Right hindlimb (tissue), 1 donor: ENCODE measurements around the gene MAPK1.
"Not testable (repeated sequence)": the region's sequence is repeated elsewhere in the genome, so short reads cannot be mapped to it uniquely, and the experiment has no call there.

Source experiments
- DNase-seq: peaks from one replicate; pipeline ENCODE4 v3.0.0-alpha.2; 2018

Gene MAPK1

DNA sequence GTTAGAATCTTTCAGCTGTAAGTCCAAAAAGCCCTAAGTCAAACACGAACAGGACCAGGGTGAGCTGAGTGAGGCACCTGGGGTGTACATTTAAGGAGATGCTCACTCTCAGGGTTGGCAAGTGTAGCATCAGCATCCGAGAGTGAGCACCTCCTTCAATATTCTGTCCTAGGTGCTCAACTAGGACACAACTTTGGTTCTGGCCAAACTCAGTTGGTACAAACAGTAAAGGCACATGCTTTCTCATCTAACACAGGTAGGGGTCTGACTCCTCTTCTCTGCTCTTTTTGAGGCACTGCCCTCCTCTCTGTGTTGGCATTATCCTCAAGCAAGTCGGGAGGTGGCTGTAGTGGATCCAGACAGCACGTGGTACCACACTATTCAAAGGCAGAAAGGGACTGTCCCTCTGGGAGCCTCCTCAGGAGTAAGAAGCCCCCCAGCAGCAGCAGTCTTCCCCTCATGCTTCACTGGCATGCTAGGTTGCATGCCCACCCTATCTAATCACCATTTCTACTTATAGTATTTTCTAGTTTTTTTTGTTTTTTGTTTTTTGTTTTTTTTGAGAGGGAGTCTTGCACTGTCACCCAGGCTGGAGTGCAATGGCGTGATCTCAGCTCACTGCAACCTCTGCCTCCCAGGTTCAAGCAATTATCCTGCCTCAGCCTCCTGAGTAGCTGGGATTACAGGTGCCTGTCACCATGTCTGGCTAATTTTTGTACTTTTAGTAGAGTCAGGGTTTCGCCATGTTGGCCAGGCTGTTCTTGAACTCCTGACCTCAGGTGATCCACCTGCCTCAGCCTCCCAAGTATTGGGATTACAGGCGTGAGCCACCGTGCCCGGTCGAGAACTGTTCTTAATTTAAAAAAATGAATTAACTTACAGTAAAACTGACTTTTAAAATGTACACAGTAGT lies 14.7 kb upstream of the MAPK1 start:
- DNase-seq: no peak

DNA sequence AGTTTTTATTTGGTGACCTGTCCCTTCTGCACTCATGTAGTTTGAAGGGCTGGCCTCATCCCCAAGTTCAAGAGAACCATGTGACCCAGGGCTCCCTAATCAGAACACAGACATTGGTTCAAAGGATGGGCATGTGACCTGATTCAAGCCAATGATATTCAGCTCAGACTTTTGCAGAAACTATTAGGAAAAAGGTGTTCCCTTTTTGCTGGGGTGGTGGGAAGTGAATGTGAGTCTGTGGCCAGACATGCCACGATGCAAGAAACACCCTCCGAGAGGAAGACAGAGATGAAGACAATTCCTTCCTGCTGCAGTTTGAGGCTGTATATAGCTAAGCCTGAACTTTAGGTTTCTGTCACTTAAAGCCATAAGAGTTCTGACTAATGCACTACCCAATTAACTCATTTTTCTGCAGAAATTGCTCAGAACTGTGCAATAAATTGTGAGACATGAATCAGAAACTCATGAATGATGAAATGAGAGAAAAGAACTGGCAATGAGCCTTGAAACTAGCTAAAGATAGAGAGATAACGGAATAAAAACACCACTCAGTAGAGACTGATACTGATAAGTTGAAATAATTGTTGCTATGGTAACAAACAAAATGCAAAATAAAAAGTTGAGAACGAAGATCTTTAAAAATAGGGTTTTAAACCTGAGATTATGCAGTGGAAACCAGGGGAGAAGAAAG lies 9.2 kb upstream of the MAPK1 start:
- DNase-seq: no peak

DNA sequence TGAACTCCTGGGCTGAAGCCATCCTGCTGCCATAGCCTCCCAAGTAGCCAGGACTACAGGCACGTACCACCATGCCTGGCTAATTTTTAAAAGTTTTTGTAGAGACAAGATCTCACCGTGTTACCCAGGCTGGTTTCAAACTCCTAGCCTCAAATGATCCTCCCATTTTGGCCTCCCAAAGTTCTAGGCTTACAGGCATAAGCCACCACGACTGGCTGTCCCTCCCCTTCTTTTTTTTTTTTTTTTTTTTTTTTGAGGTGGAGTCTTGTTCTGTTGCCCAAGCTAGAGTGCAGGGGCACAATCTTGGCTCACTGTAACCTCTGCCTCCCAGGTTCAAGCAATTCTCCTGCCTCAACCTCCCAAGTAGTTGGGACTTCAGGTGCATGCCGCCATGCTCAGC lies 7.5 kb upstream of the MAPK1 start:
- not testable (repeated sequence) for DNase-seq

DNA sequence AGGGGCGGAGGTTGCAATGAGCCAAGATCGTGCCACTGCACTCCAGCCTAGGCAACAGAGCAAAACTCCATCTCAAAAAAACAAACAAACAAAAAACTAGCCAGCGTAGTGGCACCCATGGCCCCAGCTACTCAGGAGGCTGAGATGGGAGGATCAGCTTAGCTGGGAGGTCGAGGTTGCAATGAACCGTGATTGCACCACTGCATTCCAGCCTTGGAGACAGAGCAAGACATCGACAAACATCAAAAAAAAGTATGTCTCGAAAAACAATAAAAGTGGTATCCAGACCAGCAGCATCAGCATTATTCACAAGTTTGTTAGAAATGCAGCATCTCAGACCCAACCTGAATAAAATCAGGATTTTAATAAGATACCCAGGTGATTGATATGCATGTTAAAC lies 6.2 kb upstream of the MAPK1 start:
- no peak for DNase-seq

DNA sequence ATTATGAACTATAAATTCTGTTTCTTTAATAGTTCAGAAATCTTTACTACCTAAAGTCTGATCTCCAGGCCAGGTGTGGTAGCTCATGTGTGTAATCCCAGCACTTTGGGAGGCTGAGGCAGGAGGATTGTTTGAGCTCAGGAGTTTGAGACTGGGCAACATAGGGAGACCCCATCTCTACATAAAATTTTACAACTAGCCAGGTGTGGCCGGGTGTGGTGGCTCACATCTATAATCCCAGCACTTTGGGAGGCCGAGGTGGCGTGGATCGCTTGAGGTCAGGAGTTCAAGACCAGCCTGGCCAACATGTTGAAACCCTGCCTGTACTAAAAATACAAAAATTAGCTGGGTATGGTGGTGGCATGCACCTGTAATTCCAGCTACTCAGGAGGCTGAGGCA lies 5.3 kb upstream of the MAPK1 start:
- DNase-seq: not testable (repeated sequence)

DNA sequence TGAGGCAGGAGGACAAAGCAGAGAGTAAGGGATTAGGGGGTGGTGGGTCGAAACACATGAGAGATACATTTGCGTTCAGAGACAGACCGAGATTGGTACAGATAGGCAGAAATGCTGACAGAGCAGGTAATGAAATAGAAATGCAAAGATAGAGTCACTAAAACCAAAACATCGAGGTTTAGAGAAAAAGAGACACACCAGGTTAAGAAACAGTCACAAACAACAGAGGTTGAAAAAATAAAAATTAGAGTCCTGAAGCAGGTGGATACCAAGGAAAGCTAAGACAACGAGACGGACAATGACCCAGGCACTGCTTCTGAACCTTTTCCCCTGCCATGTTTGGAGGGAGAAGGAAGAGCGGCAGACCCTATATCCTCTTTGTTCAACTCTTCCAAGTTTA lies 1.2 kb upstream of the MAPK1 start:
- DNase-seq: no peak

DNA sequence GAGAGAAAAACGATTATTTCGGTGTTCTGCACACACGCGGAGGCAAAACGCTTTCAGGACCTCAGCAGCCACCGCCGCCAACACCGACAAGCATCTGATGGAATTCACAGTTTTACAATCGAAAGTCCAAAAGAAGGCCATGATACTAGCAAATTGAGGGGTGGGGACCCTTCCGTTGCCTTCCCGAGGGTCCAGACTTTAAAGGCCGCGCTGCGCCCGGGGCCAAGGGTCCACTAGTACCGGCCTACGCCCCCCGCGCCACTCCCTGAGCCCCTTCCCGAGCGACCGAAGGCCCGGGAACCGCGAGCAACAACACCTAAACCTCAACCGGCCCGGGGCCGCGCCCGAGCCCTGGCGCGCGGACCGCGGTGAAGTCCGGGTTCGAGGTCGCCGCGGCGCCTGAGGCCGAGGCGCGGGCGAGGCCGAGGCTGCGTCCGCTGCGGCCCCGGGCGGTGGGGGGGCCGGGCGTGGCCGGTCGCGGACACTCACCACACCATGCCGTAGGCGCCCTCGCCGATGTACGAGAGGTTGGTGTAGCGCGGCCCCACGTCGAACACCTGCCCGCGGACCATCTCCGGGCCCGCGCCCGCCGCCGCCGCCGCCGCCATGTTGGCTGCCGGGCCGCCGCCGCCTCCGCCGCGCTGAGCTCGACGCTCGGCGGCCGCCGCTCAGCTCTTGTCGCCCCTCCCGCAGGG lies 465 bp downstream of the MAPK1 start:
- DNase-seq: peak; percentile 37

DNA sequence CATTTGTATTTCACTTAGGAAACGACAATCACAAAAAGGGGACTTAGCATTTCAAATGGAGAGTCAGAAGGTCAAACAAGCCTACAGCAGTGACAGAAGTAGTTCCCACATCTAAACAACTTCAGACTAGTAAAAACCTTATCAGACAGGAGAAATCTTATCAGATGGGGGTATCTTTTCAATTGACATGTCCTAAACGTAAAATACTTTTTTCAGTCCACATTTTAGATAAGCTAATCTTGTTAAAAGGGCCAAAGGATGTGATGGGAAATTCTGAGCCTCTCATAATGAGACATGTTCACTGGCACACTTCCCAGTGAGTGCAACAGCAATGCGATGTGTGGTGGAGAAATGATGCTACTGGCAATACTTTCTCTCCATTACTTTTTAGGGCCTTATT lies 2.4 kb downstream of the MAPK1 start:
- DNase-seq: peak; percentile 45

DNA sequence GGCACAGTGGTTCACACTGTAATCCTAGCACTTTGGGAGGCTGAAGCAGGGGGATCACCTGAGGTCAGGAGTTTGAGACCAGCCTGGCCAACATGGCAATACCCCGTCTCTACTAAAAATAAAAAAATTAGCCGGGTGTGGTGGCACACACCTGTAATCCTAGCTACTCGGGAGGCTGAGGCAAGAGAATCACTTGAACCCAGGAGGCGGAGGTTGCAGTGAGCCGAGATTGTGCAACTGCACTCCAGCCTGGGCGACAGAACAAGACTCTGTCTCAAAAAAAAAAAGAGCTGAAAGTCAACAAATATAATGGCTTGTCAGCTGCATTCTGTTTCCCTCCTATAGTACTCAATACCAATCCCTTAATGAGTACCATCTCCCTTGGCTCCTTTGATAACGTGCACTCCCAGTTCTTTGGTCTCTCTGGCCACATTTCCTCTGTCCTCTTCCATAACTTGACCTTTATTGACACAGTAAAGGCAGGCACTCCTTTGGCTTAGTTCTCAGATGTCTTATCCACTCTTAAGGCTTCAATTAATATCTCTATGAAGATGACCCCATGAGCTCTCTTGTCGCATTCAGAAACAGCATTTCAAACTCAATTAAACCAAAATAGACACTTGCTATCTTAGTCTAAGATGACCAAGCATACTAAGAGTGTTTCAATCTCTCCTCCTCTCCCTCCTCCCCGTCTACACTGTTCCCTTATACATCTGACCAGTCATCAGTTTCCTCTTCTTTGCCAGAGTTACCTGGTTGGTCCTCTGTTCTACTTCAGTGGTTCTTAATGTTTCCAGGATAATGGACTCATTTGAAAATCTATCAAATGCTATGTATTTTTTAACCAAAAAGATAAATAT lies 4.8 kb downstream of the MAPK1 start:
- no peak for DNase-seq

DNA sequence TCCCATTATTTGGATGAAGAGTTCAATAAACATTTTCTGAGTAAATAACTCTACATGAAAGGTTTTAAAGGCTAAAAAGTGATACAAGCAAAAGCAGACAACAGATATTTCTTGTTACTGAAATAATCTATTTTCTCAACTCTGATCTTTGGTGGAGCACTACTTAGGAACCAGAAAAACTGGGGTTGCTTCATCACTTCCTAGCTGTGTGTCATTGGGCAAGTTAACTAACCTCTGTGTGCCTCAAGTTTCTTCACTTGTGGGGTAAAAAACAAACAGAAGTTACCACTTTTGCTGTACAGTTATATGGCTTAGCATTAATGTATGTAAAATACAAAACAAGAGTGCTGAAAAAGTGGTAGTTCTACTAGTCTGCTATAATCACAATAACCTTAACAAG lies 5.6 kb downstream of the MAPK1 start:
- no peak for DNase-seq

DNA sequence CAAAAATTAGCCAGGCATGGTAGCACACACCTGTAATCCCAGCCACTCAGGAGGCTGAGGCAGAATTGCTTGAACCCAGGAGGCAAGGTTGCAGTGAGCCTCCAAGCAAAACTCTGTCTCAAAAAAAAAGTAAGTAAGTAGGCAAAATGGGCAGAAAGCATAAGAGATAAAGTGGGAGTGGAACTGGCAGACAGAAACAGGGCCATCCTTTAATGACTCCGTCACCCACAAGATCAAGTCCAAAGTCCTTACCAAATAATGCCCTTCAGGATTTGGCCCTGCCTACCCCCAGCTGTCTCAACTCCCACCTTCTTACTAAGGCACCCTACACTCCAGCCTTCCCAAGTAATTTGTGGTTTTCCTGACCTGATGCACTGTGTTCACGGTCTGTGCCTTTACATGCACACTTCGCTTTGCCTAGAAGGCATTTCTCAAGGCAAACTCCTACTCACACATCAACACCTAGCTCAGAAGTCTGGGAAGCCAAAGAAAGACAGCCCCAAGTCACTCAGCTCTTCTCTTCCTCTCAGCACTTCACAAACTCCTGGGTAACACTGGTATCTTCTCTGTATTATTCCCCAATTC lies 6.1 kb downstream of the MAPK1 start:
- DNase-seq: no peak

DNA sequence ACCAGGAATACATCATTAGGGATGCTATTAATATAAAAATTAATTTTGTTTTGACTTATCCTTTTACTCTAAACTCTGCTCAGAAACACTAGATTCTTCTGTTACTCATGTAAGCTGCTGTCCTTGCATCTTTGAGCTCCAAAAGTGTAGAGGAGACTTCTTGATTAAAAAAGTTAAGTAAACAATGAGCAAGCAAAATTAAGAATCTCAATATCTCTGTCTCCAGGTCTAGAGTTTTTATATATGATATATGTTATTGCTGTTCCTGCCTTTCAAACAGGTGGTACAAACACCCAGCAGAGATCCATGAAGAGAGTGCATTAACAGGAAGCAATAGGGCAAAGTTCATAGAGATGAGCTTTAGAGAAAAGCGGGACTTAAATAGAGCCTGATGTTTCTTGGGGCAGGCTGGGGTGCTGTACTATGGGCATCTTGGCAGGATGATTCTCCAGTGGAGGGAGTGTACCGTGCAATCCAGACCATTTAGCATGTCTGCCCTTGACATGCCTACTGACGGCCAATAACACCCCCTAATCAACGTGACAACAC lies 6.9 kb downstream of the MAPK1 start:
- DNase-seq: no peak

DNA sequence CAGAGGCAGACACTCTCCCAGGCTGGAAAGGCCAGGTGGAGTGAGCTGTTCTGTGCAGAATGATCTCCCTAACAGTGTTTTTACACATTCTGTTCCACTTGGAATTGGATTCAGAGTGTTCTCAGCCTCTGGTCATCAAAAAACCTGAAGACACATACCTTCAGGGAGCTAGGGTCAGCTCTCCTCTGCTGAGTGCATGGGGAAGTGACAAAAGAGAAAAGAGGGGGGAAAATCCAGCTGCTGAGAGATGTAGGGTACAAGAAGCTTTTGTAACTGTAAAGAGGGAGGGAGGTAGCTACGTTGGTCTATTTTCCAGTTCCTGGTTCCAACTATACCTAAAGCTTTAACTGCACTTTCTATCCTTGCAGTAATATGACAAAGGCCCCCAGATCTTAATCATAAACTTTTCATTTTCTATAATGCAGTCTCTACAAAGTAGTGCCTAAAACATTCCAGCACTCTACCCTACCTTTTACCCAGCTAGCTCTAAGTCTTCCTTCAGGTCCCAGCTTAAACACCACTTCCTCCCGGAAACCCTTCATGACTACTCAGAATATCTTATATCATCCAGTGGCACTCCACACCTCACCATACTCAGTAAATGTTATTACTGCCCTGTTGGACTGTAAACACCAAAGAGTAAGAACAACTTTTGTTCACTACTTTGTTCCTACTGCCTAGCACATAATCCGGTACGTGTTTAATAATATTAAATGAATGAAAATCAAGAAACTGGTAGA lies 9.2 kb downstream of the MAPK1 start:
- no peak for DNase-seq

DNA sequence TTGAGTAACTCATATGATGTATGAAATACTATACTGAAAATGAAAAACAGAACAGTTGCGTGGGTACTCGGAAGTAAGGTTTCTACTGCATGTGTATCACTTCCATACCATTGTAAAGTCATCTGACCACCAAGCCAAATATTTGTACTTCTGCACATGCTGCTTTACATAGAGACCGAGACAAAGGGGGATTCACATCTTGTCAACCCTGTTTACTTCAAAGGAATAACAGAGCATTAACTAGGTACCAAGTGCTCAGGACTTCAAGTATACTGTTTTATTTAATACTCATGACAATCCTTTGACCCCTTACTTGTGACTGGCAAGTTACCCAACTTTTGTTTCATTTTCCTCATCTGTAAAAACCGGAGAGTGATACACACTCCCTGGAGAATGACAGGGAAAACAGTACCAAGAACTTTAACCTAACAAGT lies 9.9 kb downstream of the MAPK1 start:
- no peak for DNase-seq

DNA sequence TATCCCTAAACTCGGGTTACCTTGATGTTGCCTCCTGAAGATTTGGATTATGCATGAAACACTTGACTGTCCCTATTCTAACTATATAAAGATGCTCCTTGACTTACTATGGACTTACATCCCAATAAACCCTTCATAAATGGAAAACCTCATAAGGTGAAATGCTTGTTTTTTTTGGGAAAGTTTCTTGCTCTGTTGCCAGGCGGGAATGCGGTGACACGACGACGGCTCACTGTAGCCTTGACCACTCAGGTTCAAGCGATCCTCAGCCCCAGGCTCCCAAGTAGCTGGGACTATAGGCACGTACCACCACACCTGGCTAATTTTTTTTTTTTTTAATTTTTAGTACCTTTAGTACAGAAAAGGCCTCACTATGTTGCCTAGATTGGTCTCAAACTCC lies 10.6 kb downstream of the MAPK1 start:
- DNase-seq: no peak

DNA sequence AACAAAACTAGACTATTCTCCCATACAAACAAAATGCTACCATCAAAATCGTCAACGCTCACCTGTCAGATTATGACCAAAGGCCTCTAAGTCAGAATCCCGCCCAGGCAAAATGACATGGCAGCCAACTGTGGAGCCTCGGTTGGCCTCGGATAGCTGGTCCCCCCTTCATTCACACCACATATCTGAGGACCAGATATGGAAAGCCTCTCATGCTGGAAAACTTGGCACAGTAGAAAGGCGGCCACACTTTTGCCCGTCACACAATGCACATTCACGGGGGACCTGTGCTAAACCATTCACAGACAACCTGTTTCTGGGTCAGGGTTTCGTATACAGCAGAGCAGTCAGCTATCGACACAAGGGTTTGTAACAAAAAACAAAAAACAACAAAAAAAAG lies 11.2 kb downstream of the MAPK1 start:
- no peak for DNase-seq

DNA sequence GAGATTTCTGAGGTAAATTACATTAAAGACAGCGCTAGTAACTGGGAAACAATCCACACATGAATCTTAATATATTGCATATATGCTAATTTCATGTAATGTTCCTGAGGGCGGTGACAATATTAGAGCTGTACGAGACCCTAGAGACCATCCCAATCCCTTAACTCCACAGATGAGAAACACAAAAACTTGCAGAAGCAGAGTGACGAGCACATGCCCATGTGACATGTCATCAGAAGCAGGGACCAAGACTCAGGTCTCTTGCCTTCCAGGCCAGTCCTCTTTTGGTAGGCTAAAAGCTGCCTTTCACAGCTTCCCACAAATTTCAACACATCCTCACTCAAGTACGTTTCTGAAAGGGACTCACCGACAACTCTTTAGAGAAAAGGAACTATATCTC lies 11.8 kb downstream of the MAPK1 start:
- no peak for DNase-seq

DNA sequence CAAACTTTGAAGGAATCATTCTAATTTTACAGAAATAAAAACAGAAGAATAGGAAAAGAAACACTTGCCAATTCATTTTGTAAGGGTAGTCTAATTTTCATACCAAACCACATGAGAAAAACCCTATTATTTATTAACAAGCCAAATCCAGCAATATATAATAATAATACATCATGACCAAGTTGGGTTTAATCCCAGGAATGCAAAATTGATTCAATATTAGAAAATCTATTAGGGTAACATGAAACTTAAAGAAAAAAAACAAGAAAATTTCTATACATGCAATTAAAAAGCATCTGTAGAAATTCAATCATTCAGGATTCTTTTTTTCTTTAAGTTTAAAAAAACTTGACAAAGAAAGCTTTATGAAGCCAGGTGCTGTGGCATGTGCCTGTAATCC lies 16.8 kb downstream of the MAPK1 start:
- DNase-seq: no peak

DNA sequence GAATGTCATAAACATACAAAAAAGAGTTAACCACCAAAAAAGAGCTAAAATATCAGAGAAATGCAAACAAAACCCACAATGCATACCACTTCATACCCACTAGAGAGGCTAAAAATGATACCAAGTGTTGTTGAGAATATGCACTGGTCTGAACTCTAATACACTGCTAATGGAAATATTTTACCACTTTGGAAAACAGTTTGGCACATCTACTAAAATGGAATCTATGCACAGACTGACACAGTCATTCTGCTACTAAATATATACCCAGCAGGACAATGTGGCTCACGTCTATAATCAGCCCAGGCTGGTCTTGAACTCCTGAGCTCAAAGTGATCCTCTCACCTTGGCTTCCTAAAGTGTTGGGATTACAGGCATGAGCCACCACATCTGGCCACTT lies 18.0 kb downstream of the MAPK1 start:
- DNase-seq: no peak

DNA sequence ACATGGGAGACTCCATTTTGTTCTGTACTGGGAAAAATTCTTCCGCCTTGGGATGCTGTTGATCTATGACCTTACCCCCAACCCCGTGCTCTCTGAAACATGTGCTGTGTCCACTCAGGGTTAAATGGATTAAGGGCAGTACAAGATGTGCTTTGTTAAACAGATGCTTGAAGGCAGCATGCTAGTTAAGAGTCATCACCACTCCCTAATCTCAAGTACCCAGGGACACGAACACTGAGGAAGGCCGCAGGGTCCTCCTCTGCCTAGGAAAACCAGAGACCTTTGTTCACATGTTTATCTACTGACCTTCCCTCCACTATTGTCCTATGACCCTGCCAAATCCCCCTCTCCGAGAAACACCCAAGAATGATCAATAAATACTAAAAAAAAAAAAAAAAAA lies 19.4 kb downstream of the MAPK1 start:
- DNase-seq: not testable (repeated sequence)
